H1 (cell line): ENCODE results near the gene AQP7. TPM values are rescaled to one million over a fixed set of nuclear protein-coding genes. Genes with fewer than 3 reads are reported as not detected.

ENCODE experiments used
- CTCF ChIA-PET: fragments of 300-600 bp; sonication (Branson Sonifier 250); formaldehyde crosslinking; loops from one replicate; lab custom pipeline; 2021; ENCODE audit not compliant: partially characterized antibody; lab: Charles Lee
- POLR2A ChIA-PET: fragments of 300-600 bp; sonication (Branson Sonifier 250); formaldehyde crosslinking; loops from one replicate; lab custom pipeline; 2021; ENCODE audit warnings: inconsistent platforms; ENCODE audit not compliant: partially characterized antibody; lab: Charles Lee
- DNase-seq, 2 experiments: peaks; one replicate each; pipeline versions ENCODE4 v3.0.0 to v3.0.0-alpha.2; 2010 to 2022; ENCODE audit warnings: low spot score in 2 of 2, low read depth in 1 of 2, mixed read lengths in 1 of 2
- FAIRE-seq: peaks from 2 replicates; lab custom pipeline; 2011; peaks lifted over from hg19 to GRCh38; lab: Jason Lieb, UNC
- H2AFZ ChIP-seq: 2 replicates; pipeline ENCODE4 v1.8.1; 2012; ENCODE audit warnings: low read length, inconsistent platforms
- H2AK5ac ChIP-seq: 2 replicates; pipeline ENCODE4 v1.6.1; 2013; ENCODE audit warnings: low read depth, low read length
- H2BK120ac ChIP-seq: replicated peaks from 2 replicates; pipeline ENCODE3; 2013; ENCODE audit warnings: low read depth, low read length, inconsistent platforms
- H2BK12ac ChIP-seq: 2 replicates; pipeline ENCODE4 v1.6.1; 2013; ENCODE audit warnings: low read depth, low read length
- H2BK15ac ChIP-seq: 2 replicates; pipeline ENCODE4 v1.6.1; 2013; ENCODE audit warnings: low read length
- H2BK20ac ChIP-seq: 2 replicates; pipeline ENCODE4 v1.6.1; 2013; ENCODE audit warnings: low read length
- H2BK5ac ChIP-seq: 2 replicates; pipeline ENCODE4 v1.6.1; 2013; ENCODE audit warnings: low read depth, low read length
- H3K14ac ChIP-seq: 2 replicates; pipeline ENCODE4 v1.6.1; 2013; ENCODE audit warnings: inconsistent platforms; ENCODE audit not compliant: insufficient read length
- H3K18ac ChIP-seq: 2 replicates; pipeline ENCODE4 v1.6.1; 2013; ENCODE audit warnings: low read length; ENCODE audit errors: extremely low read depth
- H3K23ac ChIP-seq: 2 replicates; pipeline ENCODE4 v1.6.1; 2013; ENCODE audit warnings: inconsistent platforms; ENCODE audit not compliant: insufficient read length
- H3K23me2 ChIP-seq: 2 replicates; pipeline ENCODE4 v1.6.1; 2013; ENCODE audit warnings: low read depth, low read length
- H3K27ac ChIP-seq: 2 replicates; pipeline ENCODE4 v1.6.1; 2011; ENCODE audit warnings: low read depth, low read length, inconsistent platforms
- H3K27me3 ChIP-seq, 4 experiments: replicated peaks in 1 of 4; 1 replicate in 1 of 4; 2 replicates in 3 of 4; pipeline versions ENCODE4 v1.6.1 to v1.8.1; 2011 to 2013; ENCODE audit warnings: low read length in 3 of 4, mild to moderate bottlenecking in 3 of 4, inconsistent platforms in 2 of 4, mixed read lengths in 2 of 4, moderate library complexity in 1 of 4; ENCODE audit not compliant: control insufficient read depth in 3 of 4, insufficient read depth in 3 of 4; ENCODE audit errors: extremely low read depth in 1 of 4
- H3K36me3 ChIP-seq, 4 experiments: 2 replicates each; pipeline versions ENCODE4 v1.6.1 to v1.8.1; 2011 to 2013; ENCODE audit warnings: mild to moderate bottlenecking in 4 of 4, low read length in 3 of 4, moderate library complexity in 2 of 4, control low read depth in 1 of 4, inconsistent platforms in 1 of 4; ENCODE audit not compliant: insufficient read depth in 4 of 4, control insufficient read depth in 2 of 4
- H3K4ac ChIP-seq: replicated peaks from 2 replicates; pipeline ENCODE3; 2013; ENCODE audit warnings: low read length, low read depth, mixed read lengths, inconsistent platforms; ENCODE audit not compliant: insufficient read length
- H3K4me1 ChIP-seq, 4 experiments: replicated peaks in 1 of 4; 1 replicate in 1 of 4; 2 replicates in 3 of 4; pipeline versions ENCODE4 v1.6.1 to v1.8.1; 2011 to 2013; ENCODE audit warnings: low read length in 3 of 4, inconsistent platforms in 2 of 4, mixed read lengths in 1 of 4; ENCODE audit not compliant: insufficient read depth in 4 of 4, control insufficient read depth in 3 of 4
- H3K4me2 ChIP-seq, 2 experiments: 2 replicates each; pipeline versions ENCODE4 v1.6.1 to v1.8.1; 2011 to 2013; ENCODE audit warnings: low read depth in 2 of 2, low read length in 2 of 2, control low read depth in 1 of 2, inconsistent platforms in 1 of 2, mild to moderate bottlenecking in 1 of 2; ENCODE audit not compliant: insufficient read depth in 1 of 2
- H3K4me3 ChIP-seq, 4 experiments: fragments of 200-600, 300-600 bp in 1 of 4; sonication (generic), shearing (Covaris generic), sonication (Bioruptor Twin) in 1 of 4; 2 replicates each; pipeline versions ENCODE4 v1.5.1 to v1.8.1; 2011 to 2016; ENCODE audit warnings: low read length in 4 of 4, low read depth in 3 of 4, control low read depth in 2 of 4, inconsistent platforms in 2 of 4, mild to moderate bottlenecking in 2 of 4, mixed read lengths in 1 of 4, moderate library complexity in 1 of 4; ENCODE audit not compliant: insufficient read depth in 2 of 4; ENCODE audit errors: extremely low read depth in 1 of 4
- H3K56ac ChIP-seq: replicated peaks from 2 replicates; pipeline ENCODE3; 2013; ENCODE audit warnings: low read depth, mild to moderate bottlenecking, mixed read lengths, low read length, inconsistent platforms; ENCODE audit not compliant: insufficient read length
- H3K79me1 ChIP-seq: 2 replicates; pipeline ENCODE4 v1.6.1; 2013; ENCODE audit warnings: low read depth, low read length, control low read depth
- H3K79me2 ChIP-seq, 2 experiments: 2 replicates each; pipeline versions ENCODE4 v1.6.1 to v1.8.1; 2012 to 2013; ENCODE audit warnings: low read length in 2 of 2, mild to moderate bottlenecking in 2 of 2, inconsistent platforms in 1 of 2; ENCODE audit not compliant: insufficient read depth in 2 of 2, control insufficient read depth in 1 of 2
- H3K9ac ChIP-seq, 4 experiments: replicated peaks in 1 of 4; 1 replicate in 1 of 4; 2 replicates in 3 of 4; pipeline versions ENCODE4 v1.6.1 to v1.8.1; 2011 to 2013; ENCODE audit warnings: low read depth in 3 of 4, low read length in 3 of 4, control low read depth in 2 of 4, mild to moderate bottlenecking in 2 of 4, moderate library complexity in 2 of 4, inconsistent platforms in 1 of 4; ENCODE audit errors: extremely low read depth in 1 of 4
- H3K9me3 ChIP-seq, 2 experiments: 2 replicates each; pipeline versions ENCODE4 v1.6.1 to v1.8.1; 2012 to 2013; ENCODE audit warnings: mild to moderate bottlenecking in 2 of 2, moderate library complexity in 2 of 2, control low read depth in 1 of 2, inconsistent platforms in 1 of 2, low read depth in 1 of 2, low read length in 1 of 2, mixed read lengths in 1 of 2; ENCODE audit not compliant: insufficient read depth in 2 of 2
- H4K20me1 ChIP-seq, 2 experiments: replicated peaks in 1 of 2; 2 replicates each; pipeline versions ENCODE3 to v1.8.1; 2011 to 2013; ENCODE audit warnings: inconsistent platforms in 2 of 2, low read length in 2 of 2, mild to moderate bottlenecking in 1 of 2; ENCODE audit not compliant: insufficient read depth in 2 of 2, control insufficient read depth in 1 of 2
- H4K5ac ChIP-seq: 2 replicates; pipeline ENCODE4 v1.6.1; 2013; ENCODE audit warnings: low read length, low read depth, mixed read lengths, inconsistent platforms; ENCODE audit not compliant: insufficient read length
- H4K8ac ChIP-seq: 2 replicates; pipeline ENCODE4 v1.8.0; 2013; ENCODE audit warnings: mild to moderate bottlenecking, moderate library complexity, low read length, inconsistent platforms; ENCODE audit not compliant: insufficient read depth; ENCODE audit errors: extremely low read depth
- H4K91ac ChIP-seq: replicated peaks from 2 replicates; pipeline ENCODE3; 2013; ENCODE audit warnings: low read length, mixed read lengths, inconsistent platforms; ENCODE audit not compliant: insufficient read length
- POLR2AphosphoS5 ChIP-seq: IDR thresholded peaks from 2 replicates; pipeline ENCODE4 v1.6.1; 2011; ENCODE audit warnings: low read depth, low read length
- POU5F1 ChIP-seq: IDR thresholded peaks from 2 replicates; pipeline ENCODE4 v1.6.1; 2011; ENCODE audit warnings: low read depth, mild to moderate bottlenecking, low read length, moderate library complexity
- RBBP5 ChIP-seq: IDR thresholded peaks from 2 replicates; pipeline ENCODE4 v1.7.1; 2012; ENCODE audit warnings: low read depth, mild to moderate bottlenecking, inconsistent platforms, low read length, moderate library complexity, borderline replicate concordance
- RNF2 ChIP-seq: fragments of 200-900, 300-1000 bp; sonication (generic); IDR thresholded peaks from 2 replicates; pipeline ENCODE4 v1.7.1; 2016; ENCODE audit warnings: borderline replicate concordance, low read depth, mild to moderate bottlenecking, antibody characterized with exemption, low read length; ENCODE audit not compliant: poor library complexity, severe bottlenecking; ENCODE audit errors: missing control alignments
- SAP30 ChIP-seq: fragments of 300-600 bp; sonication (generic); IDR thresholded peaks from 2 replicates; pipeline ENCODE4 v1.7.1; 2012; ENCODE audit warnings: low read length, moderate library complexity, mild to moderate bottlenecking, inconsistent platforms; ENCODE audit not compliant: insufficient read depth, insufficient replicate concordance
- SP1 ChIP-seq: IDR thresholded peaks from 2 replicates; pipeline ENCODE4 v1.6.1; 2011; ENCODE audit warnings: low read depth, low read length
- SP4 ChIP-seq: IDR thresholded peaks from 2 replicates; pipeline ENCODE4 v1.6.1; 2012; ENCODE audit warnings: low read length, inconsistent platforms
- TEAD4 ChIP-seq: IDR thresholded peaks from 2 replicates; pipeline ENCODE4 v1.6.1; 2012; ENCODE audit warnings: low read depth, low read length, inconsistent platforms, mixed read lengths
- WGBS, 2 experiments: shearing (Covaris generic) in 1 of 2; methylation state at CpG; one replicate each; pipeline versions ENCODE4 v1.1.6 to v1.1.7; 2013 to 2015; ENCODE audit warnings: low lambda C conversion rate in 2 of 2, mixed read lengths in 2 of 2, inconsistent platforms in 1 of 2, low coverage in 1 of 2, missing lambda C conversion rate in 1 of 2; ENCODE audit not compliant: insufficient replicate concordance in 2 of 2, insufficient coverage in 1 of 2, insufficient read length in 1 of 2; ENCODE audit errors: extremely low coverage in 1 of 2, missing lambda C conversion rate in 1 of 2; 5-methylcytosine and 5-hydroxymethylcytosine counted together
- polyA plus RNA-seq, 7 experiments: library from polyadenylated mRNA; depleted of rRNA in 3 of 7; stranded (reverse) in 5 of 7; unstranded in 2 of 7; fragments of >200 nt in 5 of 7; fragments of 200-250 nt in 2 of 7; gene quantifications; 1 replicate in 5 of 7; 2 replicates in 1 of 7; 4 replicates in 1 of 7; pipeline versions ENCODE4 v1.2.1 to v1.2.3, GENCODE V29; 2011 to 2013; ENCODE audit warnings: missing spikeins in 2 of 7, mixed read lengths in 2 of 7
- total RNA-seq: library from RNA; stranded (reverse); fragmentation: NEBNext Ultra II Directional; extraction: Animal tissue kit (Norgen Biotek cat#: 25700); gene quantifications from 2 replicates; pipeline ENCODE4 v1.2.1, GENCODE V29; 2021

AQP7 gene
- total and polyA plus RNA-seq, 2 of the 8 experiments (the other 6 are each of a cell fraction or from before 2014, with no cell fraction given), result not detected

DNA sequence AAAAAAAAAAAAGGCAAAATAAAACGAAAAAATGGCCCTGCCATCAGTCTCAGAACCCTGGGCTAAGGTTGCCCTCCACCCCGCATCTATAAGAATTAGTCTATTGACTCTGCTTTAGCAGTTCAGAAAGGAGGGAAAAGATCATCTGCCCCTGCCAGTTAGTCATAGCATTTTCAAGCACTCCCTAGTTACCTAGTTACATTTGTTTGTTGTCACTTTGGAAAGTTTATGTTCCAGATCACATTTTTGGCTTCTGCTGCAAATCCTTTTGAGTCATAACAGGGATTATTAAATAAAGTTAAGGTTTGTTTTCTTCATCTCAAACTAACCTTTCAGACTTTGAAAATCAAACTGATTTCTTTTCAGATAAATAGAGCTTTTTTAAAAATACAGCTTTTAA lies 52.1 kb downstream of the AQP7 start:
- H3K27me3 ChIP-seq, result no peaks in the 10 kb centered on the region
- no peaks in the 10 kb centered on the region for H3K79me1 ChIP-seq
- H4K5ac ChIP-seq, result no peak overlapping the region
- H3K9me3 ChIP-seq, result no peaks in the 10 kb centered on the region
- no peak overlapping the region for H3K18ac ChIP-seq
- DNase-seq (no peak), FAIRE-seq (no peak)
- no peak overlapping the region for H2AFZ ChIP-seq
- H2BK20ac ChIP-seq, result no peak overlapping the region
- H4K91ac ChIP-seq, result no peak overlapping the region
- no peak overlapping the region for H3K56ac ChIP-seq
- CTCF ChIA-PET, result interaction anchor here (0.6 to 2.9 kb wide), 6 partner anchors 10 to 1222 kb away, joined by 3 to 15 read pairs (median 3); no protein-coding TSS in a partner anchor
- TF ChIP-seq TEAD4 (no peak), RBBP5 (no peak), POU5F1 (no peak), RNF2 (no peak), SP4 (no peak), SAP30 (no peak), POLR2AphosphoS5 (no peak), SP1 (no peak)
- POLR2A ChIA-PET, result interaction anchor here (0.5 to 1.2 kb wide), 4 partner anchors 11 to 284 kb away, joined by 3 to 4 read pairs (median 3); no protein-coding TSS in a partner anchor
- H2BK12ac ChIP-seq, result no peak overlapping the region
- no peak overlapping the region for H3K4me3 ChIP-seq
- no peak overlapping the region for H3K4me2 ChIP-seq
- H4K8ac ChIP-seq, result no peak overlapping the region
- H3K4ac ChIP-seq, result no peak overlapping the region
- H2BK5ac ChIP-seq, result no peak overlapping the region
- H3K79me2 ChIP-seq, result no peaks in the 10 kb centered on the region
- no peak overlapping the region for H3K27ac ChIP-seq
- H3K36me3 ChIP-seq, result peaks cover 7 to 28% (median 21%) of the 10 kb centered on the region in 4 experiments; a peak in 7 of 8 replicates
- no peaks in the 10 kb centered on the region for H3K4me1 ChIP-seq
- no peak overlapping the region for H2BK120ac ChIP-seq
- no peak overlapping the region for H3K23ac ChIP-seq
- no peak overlapping the region for H2AK5ac ChIP-seq
- no peak overlapping the region for H3K9ac ChIP-seq
- no peak overlapping the region for H2BK15ac ChIP-seq
- no peak overlapping the region for H3K14ac ChIP-seq
- no peaks in the 10 kb centered on the region for H4K20me1 ChIP-seq
- WGBS, 2 experiments, result 80% methylated on average over 2 of the region's 2 CpGs; no CpG with 5 or more reads in 1 of the 2 experiments
- no peaks in the 10 kb centered on the region for H3K23me2 ChIP-seq
